Kidney epithelial cell (primary cell): ENCODE measurements around the gene ADTRP. TPM values are rescaled to one million over a fixed set of nuclear protein-coding genes. Genes with fewer than 3 reads are reported as not detected.

Source experiments
- DNase-seq: peaks from one replicate; pipeline ENCODE4 v3.0.0-alpha.2; 2010; ENCODE audit warnings: low read depth
- H3K27me3 ChIP-seq: 2 replicates; pipeline ENCODE4 v1.6.0; 2011; ENCODE audit warnings: low read length; ENCODE audit not compliant: control insufficient read depth, insufficient read depth
- H3K36me3 ChIP-seq: 2 replicates; pipeline ENCODE4 v1.5.1; 2011; ENCODE audit warnings: low read length; ENCODE audit not compliant: control insufficient read depth, insufficient read depth
- H3K4me3 ChIP-seq: 2 replicates; pipeline ENCODE4 v1.5.1; 2011; ENCODE audit warnings: low read depth, mild to moderate bottlenecking, control low read depth, low read length
- total RNA-seq: library from RNA; depleted of rRNA; stranded (reverse); fragments of >200 nt; gene quantifications from 2 replicates; pipeline ENCODE4 v1.2.3, GENCODE V29; 2015
- TF ChIP-seq, protein P1 (sequence below): IDR thresholded peaks from 2 replicates; pipeline ENCODE4 v1.5.1; 2011; ENCODE audit warnings: mild to moderate bottlenecking, moderate library complexity, low read length, control low read depth, inconsistent platforms; ENCODE audit not compliant: insufficient read depth, poor library complexity, severe bottlenecking

Gene ADTRP
- total RNA-seq, 1 donor from 2014 or later, result 4.6 TPM

DNA sequence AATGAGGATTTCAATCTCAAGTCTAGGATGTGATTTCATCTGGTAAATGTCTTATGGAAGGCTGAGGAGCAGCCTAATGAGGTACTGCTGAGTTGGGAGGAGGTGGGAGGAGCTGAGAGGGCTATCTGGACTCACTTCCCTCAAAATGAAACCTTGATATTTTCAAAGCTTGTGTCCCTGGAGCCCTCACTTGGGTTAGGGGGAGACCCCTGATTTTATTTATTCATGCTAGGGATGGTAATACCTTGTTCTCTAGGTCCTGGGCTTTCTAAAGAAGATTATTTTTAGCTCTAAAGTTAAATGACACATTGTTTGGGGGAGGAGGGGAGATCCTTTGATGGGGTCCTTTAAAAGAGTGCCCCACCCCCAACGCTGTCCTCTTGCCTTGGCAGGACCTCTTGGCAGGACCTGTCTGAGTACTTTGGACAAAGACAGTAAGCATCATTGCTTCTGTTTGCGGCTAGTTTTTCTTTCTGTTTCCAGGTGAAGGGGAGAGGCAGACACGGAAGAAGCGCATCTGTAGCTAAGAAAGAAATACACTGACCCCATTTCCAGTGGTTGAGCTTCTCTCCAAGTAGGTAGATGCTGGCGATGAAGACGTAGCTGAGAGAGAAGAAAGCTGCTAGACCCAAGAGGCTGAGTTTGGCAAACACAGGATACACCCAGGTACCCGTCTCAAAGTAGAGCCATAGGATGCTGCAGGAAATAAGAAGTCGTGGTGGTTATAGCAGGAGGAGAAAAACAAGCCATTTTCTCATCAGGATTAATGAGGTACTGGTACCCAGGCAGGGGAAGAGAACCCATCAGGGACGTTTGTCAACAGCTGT, 55.6 kb downstream of the ADTRP start:
- Histone ChIP-seq H3K27me3 (no peaks in the 10 kb centered on the region), H3K36me3 (no peaks in the 10 kb centered on the region), H3K4me3 (no peak overlapping the region)
- TF ChIP-seq, protein P1, sequence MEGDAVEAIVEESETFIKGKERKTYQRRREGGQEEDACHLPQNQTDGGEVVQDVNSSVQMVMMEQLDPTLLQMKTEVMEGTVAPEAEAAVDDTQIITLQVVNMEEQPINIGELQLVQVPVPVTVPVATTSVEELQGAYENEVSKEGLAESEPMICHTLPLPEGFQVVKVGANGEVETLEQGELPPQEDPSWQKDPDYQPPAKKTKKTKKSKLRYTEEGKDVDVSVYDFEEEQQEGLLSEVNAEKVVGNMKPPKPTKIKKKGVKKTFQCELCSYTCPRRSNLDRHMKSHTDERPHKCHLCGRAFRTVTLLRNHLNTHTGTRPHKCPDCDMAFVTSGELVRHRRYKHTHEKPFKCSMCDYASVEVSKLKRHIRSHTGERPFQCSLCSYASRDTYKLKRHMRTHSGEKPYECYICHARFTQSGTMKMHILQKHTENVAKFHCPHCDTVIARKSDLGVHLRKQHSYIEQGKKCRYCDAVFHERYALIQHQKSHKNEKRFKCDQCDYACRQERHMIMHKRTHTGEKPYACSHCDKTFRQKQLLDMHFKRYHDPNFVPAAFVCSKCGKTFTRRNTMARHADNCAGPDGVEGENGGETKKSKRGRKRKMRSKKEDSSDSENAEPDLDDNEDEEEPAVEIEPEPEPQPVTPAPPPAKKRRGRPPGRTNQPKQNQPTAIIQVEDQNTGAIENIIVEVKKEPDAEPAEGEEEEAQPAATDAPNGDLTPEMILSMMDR, result no peak
- DNase-seq, result no peak

DNA sequence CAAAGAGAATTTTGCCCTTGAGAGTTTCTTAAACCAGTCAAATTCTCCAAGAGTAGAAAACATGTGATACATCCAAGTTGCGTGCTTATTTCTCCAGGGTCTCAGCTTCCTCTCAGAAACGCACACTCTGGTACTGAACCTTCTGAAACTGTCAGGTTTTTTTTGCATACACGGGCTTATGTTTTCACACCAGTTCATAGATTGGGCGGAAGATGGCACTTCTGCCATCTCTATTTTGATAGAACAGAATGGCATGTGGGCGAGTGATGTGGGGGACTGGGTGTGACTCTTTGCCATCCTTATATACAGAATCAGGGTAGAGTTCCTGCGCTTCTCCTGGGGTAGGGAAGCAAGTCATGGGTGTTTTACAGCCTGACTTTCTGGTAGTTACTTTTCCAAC, 56.4 kb downstream of the ADTRP start:
- Histone ChIP-seq H3K4me3 (no peak overlapping the region), H3K36me3 (no peaks in the 10 kb centered on the region), H3K27me3 (no peaks in the 10 kb centered on the region)
- TF ChIP-seq, protein P1, result no peak
- DNase-seq, result no peak

DNA sequence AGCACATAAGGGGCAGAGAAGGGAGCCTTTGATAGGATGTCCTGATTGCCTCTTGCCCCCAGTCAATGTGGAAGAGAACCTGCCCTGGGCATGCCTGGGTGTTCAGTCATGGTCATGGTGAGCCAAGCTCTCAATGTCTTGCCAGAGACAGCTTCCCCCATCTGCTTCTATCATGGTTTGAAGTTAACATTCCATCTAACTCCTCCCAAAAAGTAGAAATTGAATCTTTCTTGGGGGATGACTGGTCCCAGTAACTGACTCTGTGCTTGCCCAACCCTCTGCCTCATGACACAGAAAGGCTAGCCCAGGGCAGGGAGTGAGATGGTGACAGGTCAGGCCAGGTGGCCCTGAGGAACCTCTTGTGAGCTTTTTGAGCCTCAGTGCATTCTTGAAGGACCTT, 60.1 kb downstream of the ADTRP start:
- no peak for DNase-seq
- Histone ChIP-seq H3K27me3 (no peaks in the 10 kb centered on the region), H3K4me3 (no peak overlapping the region), H3K36me3 (no peaks in the 10 kb centered on the region)
- TF ChIP-seq, protein P1, result no peak

DNA sequence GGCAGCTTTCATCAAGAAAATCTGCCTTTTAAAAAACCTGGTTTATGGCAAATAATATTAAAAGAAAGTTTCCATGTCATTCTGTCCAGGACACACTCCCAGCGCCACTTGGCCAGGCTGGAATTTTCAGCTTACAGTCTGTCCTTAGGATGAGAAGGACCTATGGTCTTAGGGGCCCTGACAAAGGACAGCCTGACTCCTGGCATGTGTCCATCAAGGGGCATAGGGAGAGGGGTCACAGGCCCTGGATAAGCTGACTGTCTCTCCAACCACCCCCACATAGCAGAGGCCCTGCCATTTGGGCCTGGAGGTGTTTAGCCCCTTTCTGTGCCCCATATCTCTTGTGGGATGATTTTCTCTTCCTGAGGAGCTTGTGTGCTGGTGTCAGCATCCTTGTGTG, 60.6 kb downstream of the ADTRP start:
- H3K36me3 ChIP-seq, result no peaks in the 10 kb centered on the region
- TF ChIP-seq, protein P1, result no peak
- DNase-seq, result no peak
- H3K27me3 ChIP-seq, result no peaks in the 10 kb centered on the region
- no peak overlapping the region for H3K4me3 ChIP-seq

DNA sequence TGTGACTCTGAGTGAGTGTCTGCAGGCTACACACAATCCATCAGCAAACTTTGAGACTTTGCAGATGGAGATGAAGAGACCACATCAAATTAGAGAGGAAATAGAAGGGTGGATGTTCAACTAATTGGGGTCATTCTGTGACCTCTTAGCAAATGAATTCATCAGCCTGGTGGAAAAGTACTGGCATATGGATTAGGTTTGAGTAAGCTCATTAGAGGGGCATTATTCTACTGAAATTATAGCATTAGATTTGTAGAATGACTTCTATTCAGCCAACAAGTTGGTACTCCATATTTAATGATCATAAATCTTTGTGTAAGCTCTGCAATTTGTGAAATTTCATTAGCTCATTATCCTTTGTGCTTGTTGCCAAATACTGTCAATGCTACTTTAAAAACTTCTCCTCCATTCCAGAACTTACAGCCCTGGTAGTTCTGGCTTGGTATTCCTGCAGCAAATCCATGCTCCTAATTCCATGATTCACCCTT, 63.8 kb downstream of the ADTRP start:
- TF ChIP-seq, protein P1, result no peak
- DNase-seq, result no peak

More for the DNA sequence above, 63.8 kb downstream of the ADTRP start:
- Histone ChIP-seq H3K27me3 (no peaks in the 10 kb centered on the region), H3K4me3 (no peak overlapping the region), H3K36me3 (no peaks in the 10 kb centered on the region)
